ENCODE results near the gene SERAC1. TPM values are rescaled to one million over a fixed set of nuclear protein-coding genes. Genes with fewer than 3 reads are reported as not detected.

The SERAC1 gene
- total and polyA plus RNA-seq, 2 of the 4 experiments (the other 2 are of a cell fraction) = 7.7 to 15.6 TPM

- DNase-seq = no peak
- no peak overlapping the region for H3K18ac ChIP-seq (ENCODE audit: low read depth, low read length)
- H3K14ac ChIP-seq (replicated peaks; ENCODE audit: low read depth, low read length) = no peak overlapping the region
- in situ Hi-C loops (cut with MboI; ENCODE audit: low sequenced_read_pairs) (no loop called here), intact Hi-C loops (cut with micrococcal nuclease) (loop anchor here (2.0 kb wide), 1 partner anchor 14 kb away; no protein-coding TSS in a partner anchor), dilution Hi-C loops (cut with HindIII; ENCODE audit: low sequenced_read_pairs, unreplicated experiment) (no loop called here)
- H4K8ac ChIP-seq (ENCODE audit: low read depth in 2 of 2, low read length in 2 of 2) = no peak overlapping the region
- no TSS peak for BruUV-seq (replicated peaks)
- no peaks in the 10 kb centered on the region for H3K79me1 ChIP-seq (ENCODE audit: low read depth in 1 of 2, low read length in 2 of 2)
- H3K9me3 ChIP-seq (ENCODE audit: control insufficient read depth, insufficient read depth, low read length) = no peaks in the 10 kb centered on the region
- H2AFZ ChIP-seq (replicated peaks; ENCODE audit: low read length, poor library complexity) = no peak overlapping the region
- ChIA-PET POLR2A (ENCODE audit: unreplicated experiment) (no interaction called here), CTCF (no interaction called here)
- no CpG with 5 or more reads among the region's 3 CpGs for WGBS, 2 experiments (ENCODE audit: extremely low coverage in 2 of 2, insufficient read length in 1 of 2)
- no peak overlapping the region for H3K23ac ChIP-seq (ENCODE audit: low read depth, low read length)
- peaks cover 4% of the 10 kb centered on the region; the same call in 1 of the 2 replicates for H3K9me1 ChIP-seq (ENCODE audit: insufficient read depth, low read length)
- no peak overlapping the region for H2BK5ac ChIP-seq (ENCODE audit: low read depth, low read length, poor library complexity, severe bottlenecking)
- no peak overlapping the region for H3K9ac ChIP-seq (ENCODE audit: low read depth, low read length)
- no peaks in the 10 kb centered on the region for H3K4me1 ChIP-seq (ENCODE audit: control insufficient read depth, insufficient read depth, low read length)
- no peak overlapping the region for H2BK120ac ChIP-seq (ENCODE audit: low read depth, low read length)
- no peaks in the 10 kb centered on the region for H3K27me3 ChIP-seq (ENCODE audit: control insufficient read depth, insufficient read depth, low read length)
- H3K4me3 ChIP-seq (ENCODE audit: insufficient read depth, low read depth, low read length) = no peak overlapping the region
- no peaks in the 10 kb centered on the region for H4K20me1 ChIP-seq (ENCODE audit: insufficient read depth, low read length)
- no peak overlapping the region for H4K5ac ChIP-seq (ENCODE audit: low read depth, low read length)
- TF ChIP-seq MAZ (IDR thresholded peaks at IDR 0.05; ENCODE audit: borderline replicate concordance, low read depth, low read length) (no peak), CHD1 (IDR thresholded peaks at IDR 0.05; ENCODE audit: low read depth, low read length) (no peak), RFX5 (IDR thresholded peaks at IDR 0.05; ENCODE audit: low read depth, low read length) (no peak), MXI1 (IDR thresholded peaks at IDR 0.05; ENCODE audit: borderline replicate concordance, low read depth, low read length) (no peak), NFE2L2 (IDR thresholded peaks at IDR 0.05; ENCODE audit: low read depth, low read length) (no peak), ELK1 (IDR thresholded peaks at IDR 0.05; ENCODE audit: borderline replicate concordance, low read depth, low read length) (no peak), RAD21 (IDR thresholded peaks at IDR 0.05; ENCODE audit: low read length) (no peak), CEBPB (IDR thresholded peaks at IDR 0.05; ENCODE audit: low read depth, low read length) (no peak), SMC3 (IDR thresholded peaks at IDR 0.05; ENCODE audit: low read depth, low read length) (no peak), FOS (IDR thresholded peaks at IDR 0.05; ENCODE audit: low read depth, low read length) (no peak), USF2 (IDR thresholded peaks at IDR 0.05; ENCODE audit: low read depth, low read length) (no peak), MAFK (IDR thresholded peaks at IDR 0.05; ENCODE audit: low read depth, low read length) (no peak), CTCF (conservative IDR thresholded peaks at IDR 0.05; ENCODE audit: low read depth, low read length) (no peak), POLR2A (IDR thresholded peaks at IDR 0.05; ENCODE audit: low read depth, low read length) (no peak), BHLHE40 (IDR thresholded peaks at IDR 0.05; ENCODE audit: low read depth, low read length) (no peak), RCOR1 (IDR thresholded peaks at IDR 0.05; ENCODE audit: insufficient replicate concordance, low read length) (no peak)
- H3K27ac ChIP-seq (ENCODE audit: insufficient read depth, low read length) = no peak overlapping the region
- H3K4me2 ChIP-seq (ENCODE audit: low read depth, low read length) = no peak overlapping the region
- H3K36me3 ChIP-seq (ENCODE audit: control insufficient read depth, insufficient read depth, low read length) = peaks cover 13% of the 10 kb centered on the region
- H4K91ac ChIP-seq (ENCODE audit: insufficient read depth, low read depth, low read length) = no peak overlapping the region
- no peak overlapping the region for H3K4ac ChIP-seq (ENCODE audit: low read depth, low read length)
- ATAC-seq (ENCODE audit: low read depth) = no peak
- no peak overlapping the region for H3K56ac ChIP-seq (ENCODE audit: extremely low read depth, insufficient read depth, low read length)
- H2BK20ac ChIP-seq (ENCODE audit: low read depth, low read length) = no peak overlapping the region
- H2AK5ac ChIP-seq (ENCODE audit: low read depth, low read length) = no peak overlapping the region
- no peak overlapping the region for H2AK9ac ChIP-seq (replicated peaks; ENCODE audit: low read depth, low read length, poor library complexity)
- no peak overlapping the region for H2BK15ac ChIP-seq (ENCODE audit: low read depth, low read length)
Observed at GRCh38 chr6:158118886-158119285, 49.2 kb downstream of the SERAC1 start.

Measured in IMR-90 (cell line).